ENCODE results near the gene PPP1R18. TPM values are rescaled to one million over a fixed set of nuclear protein-coding genes. Genes with fewer than 3 reads are reported as not detected.

Gene PPP1R18
- total RNA-seq, 1 donor from 2014 or later: 33.1 TPM

- H3K27me3 Mint-ChIP-seq: no peaks in the 10 kb centered on the region
- peaks cover 38% of the 10 kb centered on the region for H3K4me1 Mint-ChIP-seq (ENCODE audit: unreplicated experiment)
- peak; percentile 90 for DNase-seq (ENCODE audit: extremely low spot score, unreplicated experiment)
- peaks cover 4% of the 10 kb centered on the region for H3K36me3 Mint-ChIP-seq
- peak within 1 kb of the TSS; percentile 83 for H3K27ac Mint-ChIP-seq
- TF ChIP-seq CTCF (conservative IDR thresholded peaks at IDR 0.05): no peak
- peak within 1 kb of the TSS; percentile 96 for H3K4me3 Mint-ChIP-seq
- H3K9me3 Mint-ChIP-seq: no peaks in the 10 kb centered on the region
These were observed 4.2 kb upstream of the PPP1R18 start, which contains the start of gene NRM for GRCh38 chr6:30690403-30691207. Gene NRM, minus strand, starts transcription at chr6:30690984. Its CDS starts 10 bp downstream, at chr6:30690974.

- Mint-ChIP-seq H3K4me3 (peak overlapping the region; percentile 96), H3K36me3 (peaks cover 4% of the 10 kb centered on the region), H3K9me3 (no peaks in the 10 kb centered on the region), H3K27ac (peak overlapping the region; percentile 83), H3K27me3 (no peaks in the 10 kb centered on the region), H3K4me1 (ENCODE audit: unreplicated experiment) (peaks cover 44% of the 10 kb centered on the region)
- TF ChIP-seq CTCF (conservative IDR thresholded peaks at IDR 0.05): no peak
- DNase-seq (ENCODE audit: extremely low spot score, unreplicated experiment): no peak
These were observed 3.5 kb upstream of the PPP1R18 start for GRCh38 chr6:30689985-30690384.

GRCh38 chr6:30689022-30689865, 2.8 kb upstream of the PPP1R18 start:
- DNase-seq (ENCODE audit: extremely low spot score, unreplicated experiment): no peak
- H3K4me1 Mint-ChIP-seq (ENCODE audit: unreplicated experiment): peaks cover 48% of the 10 kb centered on the region
- H3K27ac Mint-ChIP-seq: no peak overlapping the region
- no peaks in the 10 kb centered on the region for H3K27me3 Mint-ChIP-seq
- H3K9me3 Mint-ChIP-seq: no peaks in the 10 kb centered on the region
- no peak for TF ChIP-seq CTCF (conservative IDR thresholded peaks at IDR 0.05)
- peak overlapping the region; percentile 99 for H3K4me3 Mint-ChIP-seq
- peaks cover 4% of the 10 kb centered on the region for H3K36me3 Mint-ChIP-seq

GRCh38 chr6:30688569-30688968, 2.1 kb upstream of the PPP1R18 start:
- DNase-seq (ENCODE audit: extremely low spot score, unreplicated experiment): no peak
- H3K4me1 Mint-ChIP-seq (ENCODE audit: unreplicated experiment): peaks cover 54% of the 10 kb centered on the region
- H3K9me3 Mint-ChIP-seq: no peaks in the 10 kb centered on the region
- H3K27ac Mint-ChIP-seq: peak overlapping the region; percentile 81
- H3K36me3 Mint-ChIP-seq: peaks cover 7% of the 10 kb centered on the region
- H3K27me3 Mint-ChIP-seq: no peaks in the 10 kb centered on the region
- no peak for TF ChIP-seq CTCF (conservative IDR thresholded peaks at IDR 0.05)
- H3K4me3 Mint-ChIP-seq: peak overlapping the region; percentile 99

- DNase-seq (ENCODE audit: extremely low spot score, unreplicated experiment): no peak
- no peaks in the 10 kb centered on the region for H3K27me3 Mint-ChIP-seq
- H3K4me3 Mint-ChIP-seq: peak overlapping the region; percentile 99
- H3K4me1 Mint-ChIP-seq (ENCODE audit: unreplicated experiment): peaks cover 57% of the 10 kb centered on the region
- H3K36me3 Mint-ChIP-seq: peaks cover 7% of the 10 kb centered on the region
- H3K27ac Mint-ChIP-seq: peak overlapping the region; percentile 81
- no peaks in the 10 kb centered on the region for H3K9me3 Mint-ChIP-seq
- no peak for TF ChIP-seq CTCF (conservative IDR thresholded peaks at IDR 0.05)
These were observed 1.4 kb upstream of the PPP1R18 start for GRCh38 chr6:30687659-30688431.
